ENCODE measurements around the gene TMEM170B.

Gene TMEM170B

GRCh38 chr6:11625302-11625701 is 87.8 kb downstream of the TMEM170B start:
- Histone ChIP-seq H3K4me1 (ENCODE audit: insufficient read depth, low read length) (no peaks in the 10 kb centered on the region), H3K9ac (ENCODE audit: low read depth, low read length) (no peak overlapping the region), H3K4me2 (ENCODE audit: insufficient read depth, low read length) (no peak overlapping the region), H3K79me2 (ENCODE audit: insufficient read depth, low read length) (no peaks in the 10 kb centered on the region), H3K4me3 (ENCODE audit: low read depth in 1 of 2, low read length in 2 of 2) (no peak overlapping the region), H3K9me3 (ENCODE audit: insufficient read depth, low read length, severe bottlenecking) (no peaks in the 10 kb centered on the region), H4K20me1 (ENCODE audit: insufficient read depth, low read length) (no peaks in the 10 kb centered on the region), H3K36me3 (ENCODE audit: insufficient read depth, low read length) (no peaks in the 10 kb centered on the region), H3K27me3 (ENCODE audit: insufficient read depth, low read length, poor library complexity) (peaks cover 8% of the 10 kb centered on the region), H2AFZ (ENCODE audit: low read depth, low read length) (no peak overlapping the region), H3K27ac (ENCODE audit: low read length) (no peak overlapping the region)
- TF ChIP-seq CTCF (IDR thresholded peaks at IDR 0.05; ENCODE audit: borderline replicate concordance, extremely low read depth, low read length, poor library complexity, severe bottlenecking) (no peak), EZH2 (IDR thresholded peaks at IDR 0.05; ENCODE audit: borderline replicate concordance, low read depth, low read length, severe bottlenecking) (no peak)
- ATAC-seq (ENCODE audit: insufficient read depth, low read depth) (no peak), DNase-seq (no peak)

GRCh38 chr6:11626356-11626755 is 88.8 kb downstream of the TMEM170B start:
- no peak overlapping the region for H3K4me2 ChIP-seq (ENCODE audit: insufficient read depth, low read length)
- H4K20me1 ChIP-seq (ENCODE audit: insufficient read depth, low read length): no peaks in the 10 kb centered on the region
- H3K4me1 ChIP-seq (ENCODE audit: insufficient read depth, low read length): no peaks in the 10 kb centered on the region
- no peak for DNase-seq
- H3K27me3 ChIP-seq (ENCODE audit: insufficient read depth, low read length, poor library complexity): peaks cover 3% of the 10 kb centered on the region
- no peaks in the 10 kb centered on the region for H3K36me3 ChIP-seq (ENCODE audit: insufficient read depth, low read length)
- no peak overlapping the region for H3K4me3 ChIP-seq (ENCODE audit: low read depth in 1 of 2, low read length in 2 of 2)
- H3K27ac ChIP-seq (ENCODE audit: low read length): no peak overlapping the region
- TF ChIP-seq CTCF (IDR thresholded peaks at IDR 0.05; ENCODE audit: borderline replicate concordance, extremely low read depth, low read length, poor library complexity, severe bottlenecking) (no peak), EZH2 (IDR thresholded peaks at IDR 0.05; ENCODE audit: borderline replicate concordance, low read depth, low read length, severe bottlenecking) (no peak)
- H3K79me2 ChIP-seq (ENCODE audit: insufficient read depth, low read length): no peaks in the 10 kb centered on the region
- no peak overlapping the region for H3K9ac ChIP-seq (ENCODE audit: low read depth, low read length)
- no peaks in the 10 kb centered on the region for H3K9me3 ChIP-seq (ENCODE audit: insufficient read depth, low read length, severe bottlenecking)
- ATAC-seq (ENCODE audit: insufficient read depth, low read depth): no peak
- no peak overlapping the region for H2AFZ ChIP-seq (ENCODE audit: low read depth, low read length)

GRCh38 chr6:11628562-11628961 is 91.0 kb downstream of the TMEM170B start:
- no peaks in the 10 kb centered on the region for H4K20me1 ChIP-seq (ENCODE audit: insufficient read depth, low read length)
- TF ChIP-seq EZH2 (IDR thresholded peaks at IDR 0.05; ENCODE audit: borderline replicate concordance, low read depth, low read length, severe bottlenecking) (no peak), CTCF (IDR thresholded peaks at IDR 0.05; ENCODE audit: borderline replicate concordance, extremely low read depth, low read length, poor library complexity, severe bottlenecking) (no peak)
- no peak overlapping the region for H3K4me3 ChIP-seq (ENCODE audit: low read depth in 1 of 2, low read length in 2 of 2)
- no peaks in the 10 kb centered on the region for H3K9me3 ChIP-seq (ENCODE audit: insufficient read depth, low read length, severe bottlenecking)
- no peak overlapping the region for H3K9ac ChIP-seq (ENCODE audit: low read depth, low read length)
- H3K79me2 ChIP-seq (ENCODE audit: insufficient read depth, low read length): no peaks in the 10 kb centered on the region
- H3K27me3 ChIP-seq (ENCODE audit: insufficient read depth, low read length, poor library complexity): no peaks in the 10 kb centered on the region
- H3K36me3 ChIP-seq (ENCODE audit: insufficient read depth, low read length): no peaks in the 10 kb centered on the region
- no peaks in the 10 kb centered on the region for H3K4me1 ChIP-seq (ENCODE audit: insufficient read depth, low read length)
- no peak overlapping the region for H3K27ac ChIP-seq (ENCODE audit: low read length)
- H3K4me2 ChIP-seq (ENCODE audit: insufficient read depth, low read length): no peak overlapping the region
- ATAC-seq (ENCODE audit: insufficient read depth, low read depth) (no peak), DNase-seq (no peak)
- H2AFZ ChIP-seq (ENCODE audit: low read depth, low read length): no peak overlapping the region

GRCh38 chr6:11631008-11631407 is 93.5 kb downstream of the TMEM170B start:
- Histone ChIP-seq H3K27ac (ENCODE audit: low read length) (no peak overlapping the region), H3K36me3 (ENCODE audit: insufficient read depth, low read length) (no peaks in the 10 kb centered on the region), H3K4me3 (ENCODE audit: low read depth in 1 of 2, low read length in 2 of 2) (no peak overlapping the region), H3K4me1 (ENCODE audit: insufficient read depth, low read length) (no peaks in the 10 kb centered on the region), H3K4me2 (ENCODE audit: insufficient read depth, low read length) (no peak overlapping the region), H3K79me2 (ENCODE audit: insufficient read depth, low read length) (no peaks in the 10 kb centered on the region), H4K20me1 (ENCODE audit: insufficient read depth, low read length) (no peaks in the 10 kb centered on the region), H2AFZ (ENCODE audit: low read depth, low read length) (no peak overlapping the region), H3K27me3 (ENCODE audit: insufficient read depth, low read length, poor library complexity) (no peaks in the 10 kb centered on the region), H3K9me3 (ENCODE audit: insufficient read depth, low read length, severe bottlenecking) (no peaks in the 10 kb centered on the region), H3K9ac (ENCODE audit: low read depth, low read length) (no peak overlapping the region)
- TF ChIP-seq CTCF (IDR thresholded peaks at IDR 0.05; ENCODE audit: borderline replicate concordance, extremely low read depth, low read length, poor library complexity, severe bottlenecking) (no peak), EZH2 (IDR thresholded peaks at IDR 0.05; ENCODE audit: borderline replicate concordance, low read depth, low read length, severe bottlenecking) (no peak)
- no peak for ATAC-seq (ENCODE audit: insufficient read depth, low read depth)
- DNase-seq: no peak

Measured in DND-41 (cell line).